Vagina (tissue), 2 donors: Measurements from ENCODE around the gene ST8SIA4. TPM values are rescaled to one million over a fixed set of nuclear protein-coding genes. Genes with fewer than 3 reads are reported as not detected.

Source experiments
- DNase-seq, 2 donors: peaks; one replicate each; pipeline ENCODE4 v3.0.0-alpha.2; 2017; ENCODE audit errors: extremely low spot score in 2 of 2
- H3K27ac ChIP-seq: fragments of 200-600 bp; sonication (generic); one replicate; pipeline ENCODE4 v1.5.1; 2019
- H3K27me3 ChIP-seq: fragments of 200-600 bp; sonication (generic); one replicate; pipeline ENCODE4 v1.5.1; 2019
- H3K36me3 ChIP-seq, 2 donors: fragments of 200-600 bp; sonication (generic); one replicate each; pipeline ENCODE4 v1.5.1; 2017 to 2019
- H3K4me1 ChIP-seq: fragments of 200-600 bp; sonication (generic); one replicate; pipeline ENCODE4 v1.5.1; 2019
- H3K4me3 ChIP-seq, 2 donors: fragments of 200-600 bp; sonication (generic); 1 replicate in 1 of 2; 2 replicates in 1 of 2; pipeline ENCODE4 v1.5.1; 2016 to 2019
- H3K9me3 ChIP-seq: fragments of 200-600 bp; sonication (generic); one replicate; pipeline ENCODE4 v1.5.1; 2019
- POLR2A ChIP-seq, 2 donors: fragments of 450-650 bp; IDR thresholded peaks; one replicate each; pipeline ENCODE4 v1.6.1; 2017; ENCODE audit warnings: antibody characterized with exemption in 2 of 2, mild to moderate bottlenecking in 2 of 2, moderate library complexity in 2 of 2
- POLR2AphosphoS5 ChIP-seq, 2 donors: sonication (generic); formaldehyde crosslinking; IDR thresholded peaks; one replicate each; pipeline ENCODE4 v1.9.0; 2017; ENCODE audit warnings: antibody characterized with exemption in 2 of 2, mild to moderate bottlenecking in 2 of 2, low read depth in 1 of 2; ENCODE audit not compliant: insufficient read depth in 1 of 2
- intact Hi-C: fragments of 100-400 bp; cut with DNase I; formaldehyde crosslinking; loops from one replicate; pipeline ENCODE4 v1.15.1; 2023
- total RNA-seq: library from RNA; depleted of rRNA; stranded (reverse); fragments of >200 nt; gene quantifications from one replicate; pipeline ENCODE4 v1.2.3, GENCODE V29; 2016
- TF ChIP-seq, protein P1 (sequence below), 3 experiments: fragments of 450-650 bp in 2 of 3; fragments of 200-600 bp in 1 of 3; sonication (generic) in 1 of 3; IDR thresholded peaks; one replicate each; pipeline ENCODE4 v1.5.1; 2017 to 2019; ENCODE audit warnings: antibody characterized with exemption in 3 of 3, mild to moderate bottlenecking in 2 of 3, moderate library complexity in 2 of 3

Gene ST8SIA4
- total RNA-seq, 1 donor from 2014 or later, result 4.2 TPM

GRCh38 chr5:100860407-100860806 is 42.7 kb downstream of the ST8SIA4 start:
- H3K27ac ChIP-seq, result no peak overlapping the region

GRCh38 chr5:100858987-100859545 is 44.0 kb downstream of the ST8SIA4 start:
- Histone ChIP-seq H3K9me3 (no peaks in the 10 kb centered on the region), H3K36me3 (no peaks in the 10 kb centered on the region), H3K27ac (no peak overlapping the region), H3K4me3 (no peak overlapping the region), H3K27me3 (no peaks in the 10 kb centered on the region), H3K4me1 (no peaks in the 10 kb centered on the region)
- TF ChIP-seq POLR2A (IDR thresholded peaks at IDR 0.05), result no peak
- TF ChIP-seq, protein P1, sequence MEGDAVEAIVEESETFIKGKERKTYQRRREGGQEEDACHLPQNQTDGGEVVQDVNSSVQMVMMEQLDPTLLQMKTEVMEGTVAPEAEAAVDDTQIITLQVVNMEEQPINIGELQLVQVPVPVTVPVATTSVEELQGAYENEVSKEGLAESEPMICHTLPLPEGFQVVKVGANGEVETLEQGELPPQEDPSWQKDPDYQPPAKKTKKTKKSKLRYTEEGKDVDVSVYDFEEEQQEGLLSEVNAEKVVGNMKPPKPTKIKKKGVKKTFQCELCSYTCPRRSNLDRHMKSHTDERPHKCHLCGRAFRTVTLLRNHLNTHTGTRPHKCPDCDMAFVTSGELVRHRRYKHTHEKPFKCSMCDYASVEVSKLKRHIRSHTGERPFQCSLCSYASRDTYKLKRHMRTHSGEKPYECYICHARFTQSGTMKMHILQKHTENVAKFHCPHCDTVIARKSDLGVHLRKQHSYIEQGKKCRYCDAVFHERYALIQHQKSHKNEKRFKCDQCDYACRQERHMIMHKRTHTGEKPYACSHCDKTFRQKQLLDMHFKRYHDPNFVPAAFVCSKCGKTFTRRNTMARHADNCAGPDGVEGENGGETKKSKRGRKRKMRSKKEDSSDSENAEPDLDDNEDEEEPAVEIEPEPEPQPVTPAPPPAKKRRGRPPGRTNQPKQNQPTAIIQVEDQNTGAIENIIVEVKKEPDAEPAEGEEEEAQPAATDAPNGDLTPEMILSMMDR (IDR thresholded peaks at IDR 0.05), result no peak
- no peak for TF ChIP-seq POLR2AphosphoS5 (IDR thresholded peaks at IDR 0.05; ENCODE audit: insufficient read depth in 1 of 2, low read depth in 1 of 2)
- DNase-seq, result no peak
- intact Hi-C loops, result no loop called here

More at GRCh38 chr5:100860407-100860806, 42.7 kb downstream of the ST8SIA4 start:
- no peaks in the 10 kb centered on the region for H3K9me3 ChIP-seq
- H3K4me3 ChIP-seq, result no peak overlapping the region
- H3K36me3 ChIP-seq, result no peaks in the 10 kb centered on the region
- no peak for DNase-seq
- no peaks in the 10 kb centered on the region for H3K27me3 ChIP-seq
- intact Hi-C loops, result no loop called here
- no peaks in the 10 kb centered on the region for H3K4me1 ChIP-seq
- TF ChIP-seq POLR2A (IDR thresholded peaks at IDR 0.05), result no peak
- TF ChIP-seq, protein P1 (IDR thresholded peaks at IDR 0.05), result no peak
- no peak for TF ChIP-seq POLR2AphosphoS5 (IDR thresholded peaks at IDR 0.05; ENCODE audit: insufficient read depth in 1 of 2, low read depth in 1 of 2)

DNA sequence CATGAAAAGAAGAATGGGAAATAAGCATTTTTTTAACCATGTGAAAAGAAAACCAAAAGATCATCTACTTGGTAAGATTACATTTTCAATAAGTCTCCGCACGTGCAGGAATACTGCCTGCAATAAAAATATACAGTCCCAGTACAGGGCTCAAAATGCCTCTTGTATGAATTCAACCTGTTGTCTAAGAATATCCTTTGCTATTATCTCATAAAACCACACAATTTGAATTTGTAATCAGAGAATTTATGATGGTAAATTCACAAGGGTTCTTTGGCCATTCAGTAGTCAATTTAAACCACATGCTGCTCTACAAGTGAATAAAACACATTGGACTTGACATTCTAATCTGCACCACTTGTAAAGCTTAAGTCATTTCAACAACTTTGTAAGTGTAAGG is 46.6 kb downstream of the ST8SIA4 start:
- no peaks in the 10 kb centered on the region for H3K9me3 ChIP-seq
- H3K4me1 ChIP-seq, result no peaks in the 10 kb centered on the region
- TF ChIP-seq POLR2AphosphoS5 (IDR thresholded peaks at IDR 0.05; ENCODE audit: insufficient read depth in 1 of 2, low read depth in 1 of 2) (no peak), POLR2A (IDR thresholded peaks at IDR 0.05) (no peak)
- TF ChIP-seq, protein P1 (IDR thresholded peaks at IDR 0.05), result no peak
- H3K4me3 ChIP-seq, result no peak overlapping the region
- H3K36me3 ChIP-seq, result no peaks in the 10 kb centered on the region
- intact Hi-C loops, result no loop called here
- H3K27ac ChIP-seq, result no peak overlapping the region
- no peaks in the 10 kb centered on the region for H3K27me3 ChIP-seq
- DNase-seq, result no peak

DNA sequence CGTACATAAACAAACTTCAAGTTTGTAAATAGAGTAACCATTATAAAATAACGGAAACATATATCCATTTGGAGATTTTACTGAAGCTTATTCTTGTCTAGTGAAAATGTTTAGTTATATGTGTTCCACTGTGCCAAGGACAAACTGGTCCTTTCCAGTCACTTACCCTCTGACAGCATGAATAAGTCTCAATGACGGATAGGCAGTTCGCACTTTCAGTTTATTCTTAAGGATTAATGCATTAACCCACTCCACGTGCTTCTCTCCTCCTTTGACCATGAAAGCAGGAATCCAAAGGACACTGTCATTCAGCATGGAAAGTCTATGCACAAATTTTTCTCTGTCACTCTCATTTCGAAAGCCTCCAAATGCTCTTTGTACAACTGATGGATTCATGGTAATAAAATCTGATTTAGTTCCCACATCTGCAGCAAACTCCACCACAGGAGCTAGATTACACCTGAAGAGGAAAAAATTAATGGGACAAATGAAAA is 47.1 kb downstream of the ST8SIA4 start:
- no peak overlapping the region for H3K4me3 ChIP-seq
- TF ChIP-seq, protein P1 (IDR thresholded peaks at IDR 0.05), result no peak
- no peak for TF ChIP-seq POLR2AphosphoS5 (IDR thresholded peaks at IDR 0.05; ENCODE audit: insufficient read depth in 1 of 2, low read depth in 1 of 2)
- no peak for TF ChIP-seq POLR2A (IDR thresholded peaks at IDR 0.05)
- intact Hi-C loops, result no loop called here
- H3K27ac ChIP-seq, result no peak overlapping the region
- H3K9me3 ChIP-seq, result no peaks in the 10 kb centered on the region
- no peaks in the 10 kb centered on the region for H3K4me1 ChIP-seq
- no peaks in the 10 kb centered on the region for H3K36me3 ChIP-seq
- H3K27me3 ChIP-seq, result no peaks in the 10 kb centered on the region
- DNase-seq, result no peak

DNA sequence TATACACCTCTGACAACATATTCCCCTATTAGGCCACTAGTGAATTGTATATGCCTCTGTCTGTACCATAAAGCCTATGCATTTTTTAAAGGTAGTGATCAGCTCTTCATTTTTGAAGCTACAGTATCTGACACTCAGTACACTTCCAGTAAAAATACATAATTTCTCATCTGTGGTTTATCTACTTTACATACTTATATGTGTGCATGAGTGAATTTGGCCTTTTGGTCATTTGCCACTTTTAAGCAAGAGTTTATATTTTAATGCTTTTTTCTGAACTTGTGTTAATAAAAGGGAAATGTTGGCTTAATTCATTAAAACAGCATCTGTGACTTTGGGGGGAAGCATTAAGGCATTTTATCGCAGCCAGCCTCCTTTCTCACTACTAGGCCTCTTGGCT is 47.8 kb downstream of the ST8SIA4 start:
- Histone ChIP-seq H3K36me3 (no peaks in the 10 kb centered on the region), H3K4me3 (no peak overlapping the region), H3K27ac (no peak overlapping the region), H3K27me3 (no peaks in the 10 kb centered on the region), H3K9me3 (no peaks in the 10 kb centered on the region), H3K4me1 (no peaks in the 10 kb centered on the region)
- TF ChIP-seq, protein P1 (IDR thresholded peaks at IDR 0.05), result no peak
- TF ChIP-seq POLR2A (IDR thresholded peaks at IDR 0.05), result no peak
- intact Hi-C loops, result no loop called here
- DNase-seq, result no peak
